Keratinocyte (primary cell): ENCODE results near the gene DNASE1L2. TPM values are rescaled to one million over a fixed set of nuclear protein-coding genes. Genes with fewer than 3 reads are reported as not detected.
A peak's percentile ranks its signal among the peaks of the same experiment; 100 is the strongest.

Experiments used
- DNase-seq: peaks from one replicate; pipeline ENCODE4 v3.0.0-alpha.2; 2011; ENCODE audit warnings: low read depth, missing footprints, low spot score
- FAIRE-seq: peaks from 2 replicates; lab custom pipeline; 2011; peaks lifted over from hg19 to GRCh38; lab: Jason Lieb, UNC
- H2AFZ ChIP-seq: 2 replicates; pipeline ENCODE4 v1.6.0; 2012; ENCODE audit warnings: low read length, control low read depth, inconsistent platforms; ENCODE audit not compliant: control insufficient read depth
- H3K27ac ChIP-seq: 2 replicates; pipeline ENCODE4 v1.5.1; 2011; ENCODE audit warnings: low read length; ENCODE audit not compliant: control insufficient read depth, insufficient read depth
- H3K27me3 ChIP-seq: 3 replicates; pipeline ENCODE4 v1.6.0; 2011; ENCODE audit warnings: low read length; ENCODE audit not compliant: control insufficient read depth, insufficient read depth; ENCODE audit errors: extremely low read depth
- H3K36me3 ChIP-seq, 2 experiments: 2 replicates in 1 of 2; 3 replicates in 1 of 2; pipeline ENCODE4 v1.5.1; 2011; ENCODE audit warnings: low read length in 2 of 2, mild to moderate bottlenecking in 1 of 2; ENCODE audit not compliant: control insufficient read depth in 2 of 2, insufficient read depth in 2 of 2; ENCODE audit errors: extremely low read depth in 1 of 2
- H3K4me1 ChIP-seq: 3 replicates; pipeline ENCODE4 v1.5.1; 2011; ENCODE audit warnings: low read length; ENCODE audit not compliant: control insufficient read depth, insufficient read depth; ENCODE audit errors: extremely low read depth
- H3K4me2 ChIP-seq: 3 replicates; pipeline ENCODE4 v1.6.0; 2011; ENCODE audit warnings: low read depth, low read length; ENCODE audit not compliant: control insufficient read depth, insufficient read depth; ENCODE audit errors: extremely low read depth
- H3K4me3 ChIP-seq, 3 experiments: fragments of 200-600 bp in 1 of 3; sonication (generic) in 1 of 3; 2 replicates in 2 of 3; 3 replicates in 1 of 3; pipeline ENCODE4 v1.5.1; 2011 to 2016; ENCODE audit warnings: low read length in 3 of 3, mild to moderate bottlenecking in 3 of 3, control low read depth in 2 of 3, inconsistent platforms in 1 of 3, low read depth in 1 of 3, mixed read lengths in 1 of 3, mixed run types in 1 of 3, moderate library complexity in 1 of 3; ENCODE audit not compliant: control insufficient read depth in 2 of 3, insufficient read depth in 2 of 3; ENCODE audit errors: extremely low read depth in 1 of 3
- H3K79me2 ChIP-seq: 2 replicates; pipeline ENCODE4 v1.6.0; 2012; ENCODE audit warnings: low read length; ENCODE audit not compliant: control insufficient read depth, insufficient read depth
- H3K9ac ChIP-seq: 3 replicates; pipeline ENCODE4 v1.6.0; 2011; ENCODE audit warnings: low read length; ENCODE audit not compliant: control insufficient read depth, insufficient read depth; ENCODE audit errors: extremely low read depth
- H3K9me1 ChIP-seq: 3 replicates; pipeline ENCODE4 v1.6.0; 2011; ENCODE audit warnings: low read length; ENCODE audit not compliant: control insufficient read depth, insufficient read depth; ENCODE audit errors: extremely low read depth
- H3K9me3 ChIP-seq: 2 replicates; pipeline ENCODE4 v1.5.1; 2012; ENCODE audit warnings: low read depth, low read length; ENCODE audit not compliant: control insufficient read depth
- H4K20me1 ChIP-seq: 3 replicates; pipeline ENCODE4 v1.6.0; 2011; ENCODE audit warnings: low read length; ENCODE audit not compliant: control insufficient read depth, insufficient read depth; ENCODE audit errors: extremely low read depth
- EZH2 ChIP-seq: IDR thresholded peaks from one replicate; pipeline ENCODE4 v1.6.1; 2012; ENCODE audit warnings: inconsistent platforms, mild to moderate bottlenecking, low read length, moderate library complexity
- dilution Hi-C: fragments of 300-500 bp; cut with MboI; formaldehyde crosslinking; loops from one replicate; pipeline ENCODE4 v1.7.0; 2020; ENCODE audit warnings: low sequenced_read_pairs; ENCODE audit not compliant: extremely low pct_ligation_motif_present
- polyA plus RNA-seq, 5 experiments: library from polyadenylated mRNA; depleted of rRNA in 3 of 5; stranded (reverse) in 3 of 5; stranded (forward) in 1 of 5; unstranded in 1 of 5; fragments of >200 nt; gene quantifications; 1 replicate in 1 of 5; 2 replicates in 3 of 5; 3 replicates in 1 of 5; pipeline versions ENCODE4 v1.2.1 to v1.2.3, GENCODE V29; 2011 to 2012; ENCODE audit warnings: missing spikeins in 2 of 5, low read depth in 1 of 5, low replicate concordance in 1 of 5
- TF ChIP-seq, protein P1 (sequence below), 3 experiments: IDR thresholded peaks in 1 of 3; conservative IDR thresholded peaks in 1 of 3; optimal IDR thresholded peaks in 1 of 3; 2 replicates in 2 of 3; 3 replicates in 1 of 3; pipeline versions ENCODE3 to v1.5.1; 2011; ENCODE audit warnings: low read length in 3 of 3, mild to moderate bottlenecking in 3 of 3, moderate library complexity in 2 of 3, control low read depth in 1 of 3, inconsistent platforms in 1 of 3; ENCODE audit not compliant: insufficient read depth in 2 of 3; ENCODE audit errors: extremely low read depth in 1 of 3

Gene DNASE1L2
- polyA plus RNA-seq, 1 donor (not counting 4 experiments of a cell fraction or from before 2014, with no cell fraction given): 0.31 TPM

DNA sequence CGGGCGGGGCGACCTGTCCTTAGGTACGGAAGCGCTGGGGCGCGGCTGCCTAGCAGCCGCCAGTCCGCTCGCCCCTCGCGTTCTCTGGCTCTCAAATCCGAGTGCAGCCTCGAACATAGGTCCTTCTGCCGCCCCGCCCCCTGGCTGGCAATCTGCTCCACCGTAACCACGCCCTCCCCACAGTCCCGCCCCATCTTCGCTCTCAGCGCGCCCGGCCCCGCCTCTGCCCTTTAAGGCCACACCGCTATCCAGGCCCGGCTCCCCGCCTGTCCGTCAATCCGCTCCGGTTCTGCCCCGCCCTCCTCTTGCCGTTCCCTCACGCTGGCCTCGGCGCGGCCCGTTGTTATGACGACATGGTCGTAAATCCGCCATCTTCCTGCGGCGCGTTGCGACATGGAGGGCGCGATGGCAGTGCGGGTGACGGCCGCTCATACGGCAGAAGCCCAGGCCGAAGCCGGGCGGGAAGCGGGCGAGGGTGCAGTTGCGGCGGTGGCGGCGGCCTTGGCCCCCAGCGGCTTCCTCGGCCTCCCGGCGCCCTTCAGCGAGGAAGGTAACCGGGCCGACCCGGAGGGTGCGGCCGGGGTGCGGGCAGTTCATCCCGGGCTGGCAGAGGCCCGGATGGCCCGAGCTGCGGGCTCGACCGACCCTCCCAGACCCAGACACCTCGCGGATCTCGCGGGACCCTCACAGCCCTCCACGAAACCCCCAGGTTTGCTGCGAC is 12.9 kb upstream of the DNASE1L2 start, which contains the start of gene E4F1:
E4F1 (plus strand) TSS at position 371 of the 721 bp plus-strand sequence; CDS start at position 394, 23 bp downstream.
- H3K4me3 ChIP-seq: peak within 1 kb of the TSS; percentile 73 to 98 (median 96)
- peak within 1 kb of the TSS; percentile 89 for H2AFZ ChIP-seq
- no peak for TF ChIP-seq EZH2
- TF ChIP-seq, protein P1, sequence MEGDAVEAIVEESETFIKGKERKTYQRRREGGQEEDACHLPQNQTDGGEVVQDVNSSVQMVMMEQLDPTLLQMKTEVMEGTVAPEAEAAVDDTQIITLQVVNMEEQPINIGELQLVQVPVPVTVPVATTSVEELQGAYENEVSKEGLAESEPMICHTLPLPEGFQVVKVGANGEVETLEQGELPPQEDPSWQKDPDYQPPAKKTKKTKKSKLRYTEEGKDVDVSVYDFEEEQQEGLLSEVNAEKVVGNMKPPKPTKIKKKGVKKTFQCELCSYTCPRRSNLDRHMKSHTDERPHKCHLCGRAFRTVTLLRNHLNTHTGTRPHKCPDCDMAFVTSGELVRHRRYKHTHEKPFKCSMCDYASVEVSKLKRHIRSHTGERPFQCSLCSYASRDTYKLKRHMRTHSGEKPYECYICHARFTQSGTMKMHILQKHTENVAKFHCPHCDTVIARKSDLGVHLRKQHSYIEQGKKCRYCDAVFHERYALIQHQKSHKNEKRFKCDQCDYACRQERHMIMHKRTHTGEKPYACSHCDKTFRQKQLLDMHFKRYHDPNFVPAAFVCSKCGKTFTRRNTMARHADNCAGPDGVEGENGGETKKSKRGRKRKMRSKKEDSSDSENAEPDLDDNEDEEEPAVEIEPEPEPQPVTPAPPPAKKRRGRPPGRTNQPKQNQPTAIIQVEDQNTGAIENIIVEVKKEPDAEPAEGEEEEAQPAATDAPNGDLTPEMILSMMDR (optimal IDR thresholded peaks at IDR 0.05 in 1 of 3, IDR thresholded peaks at IDR 0.05 in 1 of 3, conservative IDR thresholded peaks at IDR 0.05 in 1 of 3; ENCODE audit: extremely low read depth in 1 of 3, insufficient read depth in 2 of 3, low read length in 3 of 3): no peak
- H3K9ac ChIP-seq: peak within 1 kb of the TSS; percentile 89
- peaks cover 0 to 5% of the 10 kb centered on the region in 2 experiments for H3K36me3 ChIP-seq
- peaks cover 12% of the 10 kb centered on the region for H3K4me1 ChIP-seq
- no peak for FAIRE-seq
- dilution Hi-C loops: no loop called here
- peaks cover 42% of the 10 kb centered on the region for H3K79me2 ChIP-seq
- H3K27me3 ChIP-seq: no peaks in the 10 kb centered on the region
- peak within 1 kb of the TSS; percentile 78 for H3K4me2 ChIP-seq
- H3K27ac ChIP-seq: peak within 1 kb of the TSS; percentile 73
- H3K9me1 ChIP-seq: no peaks in the 10 kb centered on the region
- H4K20me1 ChIP-seq: no peaks in the 10 kb centered on the region
- no peaks in the 10 kb centered on the region for H3K9me3 ChIP-seq
- peak; percentile 97 for DNase-seq

DNA sequence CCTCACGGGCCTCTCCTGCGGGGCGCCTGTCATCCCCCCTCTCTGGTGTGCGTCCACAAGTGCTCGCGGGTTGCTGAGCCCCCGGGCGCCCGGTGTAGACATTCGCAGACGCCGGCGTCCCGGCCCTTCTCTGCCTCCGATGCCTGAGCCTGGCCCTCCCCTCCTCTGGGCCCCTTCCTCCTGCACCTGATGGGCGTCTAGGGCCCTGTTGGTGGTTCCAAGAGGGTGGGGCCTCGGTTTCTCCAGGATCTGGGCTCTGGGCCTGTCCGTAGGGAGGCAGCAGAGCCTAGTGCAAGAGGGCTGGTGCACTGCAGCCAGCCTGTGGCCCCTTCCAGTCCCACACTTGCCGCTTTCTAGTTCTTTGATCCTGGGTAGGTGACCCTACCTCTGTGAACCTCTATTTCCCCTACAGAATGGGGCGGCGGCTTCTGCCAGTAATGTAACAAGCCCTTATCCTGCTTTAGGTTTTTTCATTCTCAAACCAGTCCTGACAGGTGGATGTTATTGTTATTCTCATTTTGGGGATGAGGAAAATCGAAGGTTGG is 12.2 kb upstream of the DNASE1L2 start:
- dilution Hi-C loops: no loop called here
- Histone ChIP-seq H4K20me1 (no peaks in the 10 kb centered on the region), H3K27me3 (no peaks in the 10 kb centered on the region), H3K79me2 (peaks cover 46% of the 10 kb centered on the region), H3K4me1 (peaks cover 12% of the 10 kb centered on the region), H3K9me3 (no peaks in the 10 kb centered on the region), H2AFZ (peak overlapping the region; percentile 63), H3K9ac (peak overlapping the region; percentile 89), H3K27ac (peak overlapping the region; percentile 73), H3K4me2 (peak overlapping the region; percentile 72), H3K4me3 (peak overlapping the region; percentile 73 to 98 (median 96)), H3K36me3 (peaks cover 5 to 12% of the 10 kb centered on the region in 2 experiments), H3K9me1 (no peaks in the 10 kb centered on the region)
- no peak for DNase-seq
- no peak for FAIRE-seq
- no peak for TF ChIP-seq EZH2
- TF ChIP-seq, protein P1 (optimal IDR thresholded peaks at IDR 0.05 in 1 of 3, IDR thresholded peaks at IDR 0.05 in 1 of 3, conservative IDR thresholded peaks at IDR 0.05 in 1 of 3; ENCODE audit: extremely low read depth in 1 of 3, insufficient read depth in 2 of 3, low read length in 3 of 3): peak in 2 of 3 experiments; percentile 44 to 57
